Stomach (tissue), 4 donors: Measurements from ENCODE around the gene SLAMF9.

Source experiments
- CTCF ChIP-seq, 7 experiments: fragments of 450-650 bp in 4 of 7; fragments of 200-600 bp in 3 of 7; sonication (generic) in 3 of 7; IDR thresholded peaks; one replicate each; pipeline ENCODE4 v1.5.1; 2016 to 2019; ENCODE audit warnings: antibody characterized with exemption in 7 of 7, control low read depth in 2 of 7, mild to moderate bottlenecking in 1 of 7
- EP300 ChIP-seq: sonication (generic); formaldehyde crosslinking; IDR thresholded peaks from one replicate; pipeline ENCODE4 v1.6.1; 2017; ENCODE audit warnings: antibody characterized with exemption
- POLR2A ChIP-seq, 4 donors: fragments of 450-650 bp; IDR thresholded peaks; one replicate each; pipeline ENCODE4 v1.6.1; 2016; ENCODE audit warnings: antibody characterized with exemption in 4 of 4, control low read depth in 2 of 4, mild to moderate bottlenecking in 1 of 4, moderate library complexity in 1 of 4
- POLR2AphosphoS5 ChIP-seq, 3 donors: sonication (generic); formaldehyde crosslinking; IDR thresholded peaks; one replicate each; pipeline ENCODE4 v1.6.1; 2016; ENCODE audit warnings: antibody characterized with exemption in 3 of 3

GRCh38 chr1:159906960-159907359 lies 47.1 kb downstream of the SLAMF9 start:
- no peak for TF ChIP-seq EP300
- no peak for TF ChIP-seq CTCF (IDR thresholded peaks at IDR 0.05)
- no peak for TF ChIP-seq POLR2A (IDR thresholded peaks at IDR 0.05)
- no peak for TF ChIP-seq POLR2AphosphoS5 (IDR thresholded peaks at IDR 0.05)
